Stromal cell of bone marrow (primary cell): ENCODE data around the gene FNDC3B.

Experiments
- DNase-seq: peaks from one replicate; pipeline ENCODE4 v3.0.0-alpha.2; 2012; ENCODE audit warnings: low read depth

Gene FNDC3B

GRCh38 chr3:172213904-172214303 lies 174.5 kb downstream of the FNDC3B start:
- DNase-seq, result no peak

- DNase-seq, result no peak
Observed at GRCh38 chr3:172216267-172216666, 176.9 kb downstream of the FNDC3B start.

GRCh38 chr3:172216911-172217310 lies 177.5 kb downstream of the FNDC3B start:
- DNase-seq, result no peak

GRCh38 chr3:172217877-172218276 lies 178.5 kb downstream of the FNDC3B start:
- peak; percentile 24 for DNase-seq

DNA sequence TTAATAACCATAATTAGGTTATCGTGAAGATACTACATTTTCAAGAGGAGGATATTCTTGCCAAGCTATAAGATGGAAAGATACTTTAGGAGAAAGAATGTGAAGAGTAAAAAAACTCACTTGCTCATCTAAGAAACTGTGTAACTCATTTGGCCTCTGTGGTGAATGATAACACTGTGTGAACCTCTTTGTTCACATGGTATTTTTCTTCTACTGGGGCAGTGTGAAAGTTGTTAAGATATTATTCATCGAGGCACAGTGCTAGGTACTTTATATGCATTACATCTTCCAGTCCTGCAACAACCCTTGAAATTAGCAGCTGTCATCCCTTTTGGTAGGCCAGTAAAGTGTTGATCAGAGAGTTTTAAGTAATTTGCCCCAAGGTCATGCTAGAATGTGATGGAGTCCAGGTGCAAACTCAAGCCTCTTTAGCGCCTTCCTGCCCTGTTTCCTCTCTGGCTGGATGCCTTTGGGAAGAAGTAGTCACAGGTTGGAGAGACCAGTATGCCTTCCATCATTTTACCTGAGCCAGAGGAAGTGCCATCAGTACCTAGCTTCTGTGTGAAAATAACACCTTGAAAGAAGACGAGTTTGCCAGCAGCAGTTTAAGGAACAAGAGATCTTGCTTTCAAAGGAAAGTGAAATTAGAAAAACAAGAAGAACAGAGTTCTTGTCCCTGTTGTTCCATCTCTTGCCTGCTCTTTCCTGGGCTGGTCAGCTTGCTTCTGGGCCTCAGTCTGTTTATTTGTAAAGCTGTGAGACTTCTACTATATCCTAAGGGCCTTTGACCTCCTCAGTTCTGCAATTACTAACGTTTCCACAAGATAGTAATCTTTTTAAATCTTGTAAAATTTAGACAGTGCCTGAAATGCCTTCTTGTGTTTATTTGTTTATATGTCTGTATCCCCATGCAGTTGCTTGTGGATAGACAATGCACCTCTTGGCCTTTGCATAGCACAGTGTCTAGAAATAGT lies 179.3 kb downstream of the FNDC3B start:
- no peak for DNase-seq

DNA sequence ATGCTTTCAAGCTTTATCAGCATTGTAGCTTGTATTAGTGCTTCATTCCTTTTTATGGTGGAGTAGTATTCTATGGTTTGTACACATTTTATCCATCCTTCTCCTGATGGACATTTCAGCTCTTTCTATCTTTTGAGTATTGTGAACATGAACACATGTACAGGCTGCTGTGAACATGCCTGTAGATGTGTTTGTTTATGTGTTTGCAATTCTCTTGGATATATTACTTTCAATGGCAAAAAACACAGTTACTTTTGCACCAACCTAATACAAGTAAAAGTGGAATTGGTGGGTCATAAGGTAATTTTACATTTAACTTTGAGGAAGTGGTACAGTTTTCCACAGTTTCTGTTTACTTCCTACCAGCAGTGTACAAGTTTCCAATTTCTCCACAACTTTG lies 180.4 kb downstream of the FNDC3B start:
- no peak for DNase-seq

- DNase-seq, result peak; percentile 59
Observed at GRCh38 chr3:172221547-172221946, 182.2 kb downstream of the FNDC3B start.

- DNase-seq, result no peak
Observed at GRCh38 chr3:172222478-172223071, 183.2 kb downstream of the FNDC3B start.

DNA sequence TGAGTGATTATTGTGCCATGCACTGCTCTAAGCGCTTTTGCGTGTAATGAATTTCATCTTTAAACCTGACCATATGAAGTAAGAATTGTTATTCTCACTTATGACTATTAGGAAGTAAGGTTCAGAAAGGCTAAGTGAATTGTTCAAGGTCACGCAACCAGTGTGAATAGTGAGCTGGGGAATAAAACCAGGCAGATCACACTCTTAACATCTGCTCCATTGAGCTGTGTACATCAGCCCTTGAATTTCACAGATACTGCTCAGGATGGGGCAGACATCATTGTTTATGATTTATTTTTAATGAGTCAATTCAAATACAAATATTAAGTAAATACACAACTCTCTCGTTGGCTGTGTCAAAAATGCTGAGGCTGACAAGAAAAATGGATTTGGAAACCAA lies 184.5 kb downstream of the FNDC3B start:
- no peak for DNase-seq

- no peak for DNase-seq
Observed at GRCh38 chr3:172224560-172225214, 185.3 kb downstream of the FNDC3B start.

GRCh38 chr3:172225215-172225707 lies 185.9 kb downstream of the FNDC3B start:
- DNase-seq, result no peak

DNA sequence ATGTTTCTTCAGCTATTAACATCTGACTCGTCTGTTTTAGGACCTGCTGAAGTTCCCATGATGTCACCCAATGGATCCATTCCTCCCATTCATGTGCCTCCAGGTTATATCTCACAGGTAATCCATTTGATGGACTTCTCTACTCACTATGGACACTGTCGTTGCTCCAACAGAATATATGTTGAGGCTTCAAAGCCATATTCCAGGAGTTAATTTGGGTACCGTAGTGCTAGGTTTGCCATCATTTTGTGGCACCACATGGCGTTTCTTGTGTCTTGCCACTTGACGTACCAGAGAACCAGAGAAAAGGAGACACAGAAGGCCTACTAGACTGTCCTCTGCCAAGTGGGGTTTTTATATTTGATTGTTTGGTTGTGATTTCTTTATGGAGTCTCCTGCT lies 187.5 kb downstream of the FNDC3B start:
- no peak for DNase-seq

GRCh38 chr3:172227340-172228035 lies 188.1 kb downstream of the FNDC3B start:
- DNase-seq, result no peak

DNA sequence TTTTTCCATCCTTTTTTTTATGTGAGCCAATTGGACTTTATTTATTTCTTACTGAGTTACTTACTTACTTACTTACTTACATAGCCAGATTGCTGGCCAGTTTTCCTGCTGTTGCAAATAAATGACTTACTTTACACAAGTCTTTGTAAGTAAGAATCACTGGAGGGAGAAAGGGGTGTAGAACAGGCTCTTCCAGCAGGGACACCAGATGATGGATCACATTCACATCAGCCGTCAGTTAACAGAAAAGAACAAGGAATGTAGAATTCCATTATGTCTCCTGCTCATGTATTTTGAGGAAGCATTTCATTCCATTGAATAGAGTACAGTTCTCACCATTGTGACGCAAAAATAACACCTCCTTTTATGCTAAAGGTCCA lies 188.6 kb downstream of the FNDC3B start:
- no peak for DNase-seq

- DNase-seq, result no peak
Observed at GRCh38 chr3:172229462-172229861, 190.1 kb downstream of the FNDC3B start.

DNA sequence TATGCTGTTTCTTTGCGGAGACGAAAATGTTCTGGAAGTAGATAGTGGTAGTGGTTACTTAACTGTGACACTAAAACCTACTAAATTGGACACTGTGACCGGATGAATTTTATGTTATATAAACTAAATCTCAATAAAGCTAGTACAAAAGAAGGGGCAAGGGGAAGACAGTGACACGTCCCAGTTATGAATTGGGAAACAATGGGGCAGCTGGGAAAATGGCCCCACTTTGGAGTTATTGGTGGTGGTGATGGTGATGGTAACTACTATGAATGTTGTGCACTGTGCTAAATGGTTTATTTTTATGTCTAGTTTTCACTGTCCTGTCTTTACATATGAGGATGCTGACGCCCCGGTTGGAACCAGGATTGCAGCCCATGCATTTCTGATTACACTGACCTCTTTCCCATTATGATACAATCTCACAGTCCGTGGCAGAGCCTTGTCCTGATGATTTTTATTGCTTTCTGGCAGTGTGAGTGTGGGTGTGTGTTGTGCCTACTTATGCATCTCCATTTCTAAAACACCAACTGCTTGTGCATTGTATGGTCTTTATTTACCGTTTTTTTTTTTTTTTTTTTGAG lies 192.0 kb downstream of the FNDC3B start:
- DNase-seq, result no peak

DNA sequence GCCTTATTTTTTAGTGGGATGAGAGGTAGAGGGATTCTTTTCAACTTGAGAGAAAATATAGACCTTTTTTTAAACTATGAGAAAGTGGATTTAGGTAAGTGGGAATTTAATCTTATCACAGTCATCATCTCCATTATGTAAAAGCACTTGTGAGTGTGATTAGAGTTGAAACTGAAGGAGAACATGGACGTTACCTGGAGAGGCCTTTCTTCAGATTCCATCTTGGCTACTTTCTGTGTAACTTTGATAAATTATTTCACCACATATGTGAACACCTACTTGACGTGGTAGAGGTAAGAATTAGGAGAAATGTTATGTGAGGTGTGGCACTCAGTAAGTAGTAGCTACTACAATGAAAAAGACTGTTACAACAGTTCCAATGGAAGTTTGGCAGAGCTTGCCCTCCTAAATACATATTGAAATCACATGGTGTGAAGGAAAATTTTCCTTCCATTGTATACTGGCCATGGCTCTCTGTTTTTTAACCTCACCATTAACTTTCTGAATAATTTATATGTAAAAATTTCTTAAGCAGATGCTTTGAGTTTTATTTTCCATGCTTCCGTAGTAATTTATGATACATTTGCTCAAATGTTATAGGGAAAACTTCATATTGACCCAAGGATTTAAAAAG lies 193.3 kb downstream of the FNDC3B start:
- no peak for DNase-seq

DNA sequence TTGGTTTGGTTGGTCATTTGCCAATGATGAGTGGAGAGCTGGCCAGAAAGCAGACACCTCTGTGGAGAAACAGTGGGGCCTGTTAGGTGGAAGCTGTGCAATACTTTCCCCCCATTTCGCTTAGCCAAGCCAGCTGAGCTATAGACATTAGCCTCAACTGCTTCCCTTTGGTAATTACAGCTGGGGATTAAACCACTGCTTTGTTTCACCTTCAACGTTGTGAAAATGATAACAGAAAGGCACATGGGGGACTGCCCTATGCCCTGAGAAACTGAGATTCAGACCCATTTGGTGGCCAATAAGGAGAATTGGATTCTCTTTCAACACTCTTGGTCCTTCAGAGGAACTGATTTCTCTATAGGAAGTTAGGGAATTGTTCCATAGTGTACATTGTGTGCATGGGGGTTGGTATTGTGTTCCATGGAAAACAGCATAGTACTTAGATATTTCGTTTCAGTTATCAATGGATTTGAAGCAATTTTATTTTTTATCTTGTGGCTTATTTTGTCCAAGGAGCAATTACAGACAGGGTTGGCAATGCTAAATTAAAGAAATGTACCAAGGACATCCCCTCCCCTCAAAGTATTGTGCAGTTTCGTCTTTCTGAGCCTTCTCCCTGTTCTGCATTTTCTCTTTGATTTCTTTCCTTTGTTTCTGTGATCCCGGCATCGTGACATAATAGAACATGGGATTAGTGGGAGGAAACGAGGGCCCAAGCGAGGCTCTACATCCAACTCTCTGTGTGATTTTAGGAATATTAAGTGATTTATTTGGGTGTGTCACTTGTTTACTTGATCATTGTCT lies 194.3 kb downstream of the FNDC3B start:
- DNase-seq, result no peak

DNA sequence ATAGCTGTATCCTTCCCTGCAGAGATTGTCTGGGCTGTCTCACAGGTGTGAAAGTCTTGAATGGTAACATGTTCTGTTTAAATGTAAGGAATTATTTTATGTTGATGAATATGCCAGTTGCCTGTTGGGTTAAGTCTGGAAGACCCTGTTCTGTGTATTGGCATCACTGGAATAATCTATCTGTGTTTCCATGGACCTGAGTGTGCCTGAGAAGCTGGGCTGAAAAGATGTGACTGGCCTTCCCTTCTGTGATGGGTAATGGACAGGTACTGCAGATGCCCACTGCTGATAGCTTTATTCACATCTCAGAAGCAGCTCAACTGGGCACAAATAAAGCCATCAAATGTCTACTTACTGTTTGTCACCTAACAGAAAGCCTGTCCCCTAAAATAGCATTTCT lies 196.3 kb downstream of the FNDC3B start:
- no peak for DNase-seq
